ENCODE results near the gene CCER1. TPM values are rescaled to one million over a fixed set of nuclear protein-coding genes. Genes with fewer than 3 reads are reported as not detected.

CCER1 gene
- polyA plus RNA-seq, 4 donors, result not detected

DNA sequence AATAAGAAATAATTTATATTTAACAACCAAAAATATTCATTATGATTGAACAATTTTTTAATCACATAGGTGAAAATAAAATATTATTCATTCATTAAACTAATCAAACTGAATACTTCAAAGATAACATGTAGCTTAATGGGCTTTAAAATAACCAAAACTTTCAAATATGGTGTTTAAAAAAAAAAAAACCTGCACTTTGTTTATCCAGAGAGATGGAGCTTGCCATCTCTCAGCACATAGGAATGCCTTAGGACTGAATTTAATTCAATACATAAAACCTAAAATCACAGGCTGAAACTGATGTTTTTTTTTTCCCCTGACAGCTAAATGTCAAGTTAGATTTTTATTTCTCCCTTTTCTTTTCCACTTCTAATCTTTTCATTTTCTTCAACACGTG lies 14.4 kb upstream of the CCER1 start:
- DNase-seq (ENCODE audit: low read depth in 4 of 4, low spot score in 3 of 4), result no peak

DNA sequence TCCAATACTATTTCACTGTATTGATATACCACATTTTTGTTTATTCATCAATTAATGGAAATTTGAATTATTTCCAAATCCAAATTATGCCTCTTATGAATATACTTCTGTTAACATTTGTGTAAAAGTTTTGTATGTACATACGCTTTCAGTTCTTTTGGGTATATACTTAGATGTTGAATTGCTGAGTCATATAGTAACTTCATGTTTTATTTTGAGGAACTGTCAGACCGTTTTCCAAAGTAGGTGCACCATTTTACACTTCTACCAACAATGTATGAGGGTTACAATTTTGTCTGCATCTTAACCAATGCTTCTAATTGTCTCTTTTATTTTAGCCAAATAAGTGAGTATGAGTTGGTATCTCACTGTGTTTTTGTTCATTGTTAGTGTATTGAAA lies 10.2 kb upstream of the CCER1 start:
- DNase-seq (ENCODE audit: low read depth in 4 of 4, low spot score in 3 of 4), result no peak

DNA sequence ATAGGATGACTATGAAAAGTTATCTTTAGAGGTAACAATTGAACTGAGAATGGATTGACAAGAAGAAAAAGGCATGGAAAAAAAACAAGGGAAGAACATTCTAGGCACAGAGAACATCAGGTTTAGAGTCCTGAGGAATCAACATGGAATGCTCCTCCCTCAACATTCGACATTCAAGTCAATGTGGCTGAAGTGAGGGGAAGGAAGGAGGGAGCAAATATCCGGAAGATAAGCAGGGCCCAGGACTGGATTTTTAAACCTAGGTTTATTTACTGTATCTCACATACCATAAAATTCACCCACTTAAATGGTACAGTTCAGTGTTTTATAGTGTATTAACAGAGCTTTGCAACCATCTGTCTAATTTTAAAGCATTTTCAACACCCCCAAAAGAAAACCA lies 9.6 kb upstream of the CCER1 start:
- DNase-seq (ENCODE audit: low read depth in 4 of 4, low spot score in 3 of 4), result no peak

GRCh38 chr12:90963946-90964345 lies 9.0 kb upstream of the CCER1 start:
- no peak for DNase-seq (ENCODE audit: low read depth in 4 of 4, low spot score in 3 of 4)

DNA sequence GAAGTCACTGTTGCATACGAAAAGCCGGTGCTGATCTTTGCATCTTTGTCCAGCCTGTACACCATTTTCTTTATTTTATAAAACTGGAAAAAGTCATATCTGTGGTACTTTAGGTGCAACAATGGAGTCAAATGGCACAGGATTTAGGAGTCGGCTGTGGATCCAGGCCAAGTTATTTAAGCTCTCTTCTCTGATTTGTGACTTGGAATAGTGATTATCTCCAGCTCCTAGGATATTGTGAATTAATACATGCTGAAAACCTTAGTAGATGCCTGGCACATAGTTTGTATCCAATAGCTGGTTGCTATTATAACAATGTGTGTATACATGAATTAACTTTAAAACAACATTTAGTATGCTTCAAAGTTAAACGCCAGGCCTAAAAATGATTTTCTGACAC lies 6.2 kb upstream of the CCER1 start:
- DNase-seq (ENCODE audit: low read depth in 4 of 4, low spot score in 3 of 4), result no peak

- DNase-seq (ENCODE audit: low read depth in 4 of 4, low spot score in 3 of 4), result peak in 2 of 4 donors; percentile 25 to 31
Observed at GRCh38 chr12:90959538-90960139, 4.7 kb upstream of the CCER1 start.

GRCh38 chr12:90959032-90959431 lies 4.1 kb upstream of the CCER1 start:
- DNase-seq (ENCODE audit: low read depth in 4 of 4, low spot score in 3 of 4), result no peak

- no peak for DNase-seq (ENCODE audit: low read depth in 4 of 4, low spot score in 3 of 4)
Observed at GRCh38 chr12:90958347-90958746, 3.4 kb upstream of the CCER1 start.

GRCh38 chr12:90954428-90954827 lies 548 bp downstream of the CCER1 start:
- no peak for DNase-seq (ENCODE audit: low read depth in 4 of 4, low spot score in 3 of 4)

GRCh38 chr12:90953956-90954421 lies 987 bp downstream of the CCER1 start:
- DNase-seq (ENCODE audit: low read depth in 4 of 4, low spot score in 3 of 4), result no peak

DNA sequence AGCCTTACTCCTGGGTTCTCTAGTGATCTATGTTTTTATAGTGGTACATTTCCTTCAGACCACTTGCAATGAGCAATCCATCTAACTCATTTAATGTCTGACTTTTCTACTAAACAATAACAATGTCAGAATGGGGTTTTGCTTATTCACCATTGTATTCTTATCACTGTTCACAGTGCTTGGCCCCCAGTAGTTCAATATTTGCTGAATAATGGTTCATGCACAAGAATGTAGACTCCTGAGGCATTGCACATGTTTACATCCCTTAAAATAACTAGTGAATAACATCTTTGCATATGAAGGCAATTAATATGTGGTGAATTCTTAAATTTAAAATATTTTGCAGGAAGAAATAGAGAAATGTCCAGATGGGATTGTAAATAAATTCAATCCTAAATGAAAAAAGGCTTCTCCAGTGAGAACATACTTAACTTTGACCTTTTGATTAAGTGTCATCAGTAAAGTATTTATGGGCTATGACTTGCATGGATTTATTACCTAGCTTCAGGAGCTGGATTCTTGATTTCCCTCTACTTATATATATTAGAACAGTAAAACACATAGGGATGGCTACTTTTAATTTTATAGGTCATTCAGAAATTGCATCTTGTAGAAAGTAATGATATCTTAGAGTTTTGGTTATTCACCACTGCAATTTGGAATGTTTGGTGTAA lies 3.4 kb downstream of the CCER1 start:
- DNase-seq (ENCODE audit: low read depth in 4 of 4, low spot score in 3 of 4), result no peak

DNA sequence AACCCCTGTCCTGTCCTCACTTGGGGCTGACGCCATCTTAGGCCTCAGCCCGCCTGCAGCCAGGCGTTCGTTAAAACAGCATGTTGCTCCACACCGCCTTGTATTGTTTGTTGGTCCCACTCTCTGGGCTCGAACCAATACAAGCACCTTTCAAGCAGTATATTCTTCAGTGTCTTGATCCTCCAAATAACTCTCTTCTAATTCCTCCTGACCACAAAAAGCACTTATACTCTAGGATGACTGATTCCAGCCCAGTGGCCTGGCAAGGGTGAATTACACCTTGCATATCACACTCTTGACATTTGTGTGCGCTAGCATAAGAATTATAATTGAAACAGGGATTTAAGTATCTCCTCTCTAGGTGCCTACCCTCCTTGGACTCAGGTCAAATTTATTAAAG lies 7.1 kb downstream of the CCER1 start:
- no peak for DNase-seq (ENCODE audit: low read depth in 4 of 4, low spot score in 3 of 4)

DNA sequence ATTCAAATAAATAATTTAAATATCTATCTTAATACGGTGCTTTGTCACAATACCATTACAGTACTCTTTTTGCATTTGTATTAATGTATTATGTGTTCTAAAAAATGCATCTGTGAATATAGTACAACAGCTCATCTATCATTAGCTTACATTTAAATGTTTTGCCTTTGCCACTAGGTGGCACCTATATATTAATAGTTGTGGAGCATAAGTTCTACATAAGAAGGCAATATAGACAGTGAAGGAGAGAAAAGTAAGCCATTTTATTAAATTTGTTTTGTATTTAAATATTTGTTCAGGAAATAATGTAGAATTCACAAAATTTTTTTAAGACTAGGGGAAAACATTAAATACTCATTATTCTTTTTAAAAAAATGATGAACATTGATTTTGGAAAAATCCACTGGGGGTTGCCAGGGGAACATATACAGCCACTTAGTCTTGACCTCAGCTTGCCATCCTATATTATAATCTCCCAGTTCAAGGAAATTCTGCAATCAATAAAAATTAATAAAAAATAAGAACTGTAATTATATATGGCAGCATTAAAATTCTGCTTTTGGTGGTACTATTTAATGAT lies 9.8 kb downstream of the CCER1 start:
- DNase-seq (ENCODE audit: low read depth in 4 of 4, low spot score in 3 of 4), result no peak

GRCh38 chr12:90943255-90943654 lies 11.7 kb downstream of the CCER1 start:
- no peak for DNase-seq (ENCODE audit: low read depth in 4 of 4, low spot score in 3 of 4)

- no peak for DNase-seq (ENCODE audit: low read depth in 4 of 4, low spot score in 3 of 4)
Observed at GRCh38 chr12:90940872-90941499, 14.0 kb downstream of the CCER1 start.

DNA sequence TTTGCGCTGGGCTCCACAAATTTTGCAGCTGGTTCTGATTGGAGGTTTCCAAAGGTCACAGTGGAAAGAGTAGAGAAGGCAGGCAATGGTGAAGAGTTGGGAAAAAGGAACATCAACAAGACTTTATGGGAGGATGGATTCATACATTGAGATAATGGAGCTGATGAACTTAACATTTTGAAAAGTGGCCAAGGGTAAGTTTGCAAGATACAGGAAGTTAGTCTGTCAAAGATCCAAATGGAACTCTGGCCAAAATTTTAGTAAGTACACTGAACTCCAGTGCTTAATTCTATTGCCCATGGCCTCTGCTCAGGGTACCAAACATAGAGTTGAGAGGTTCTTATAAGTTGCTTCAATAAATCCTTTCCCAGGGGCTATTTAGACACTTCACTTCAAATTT lies 15.6 kb downstream of the CCER1 start:
- DNase-seq (ENCODE audit: low read depth in 4 of 4, low spot score in 3 of 4), result no peak

GRCh38 chr12:90938451-90938850 lies 16.5 kb downstream of the CCER1 start:
- DNase-seq (ENCODE audit: low read depth in 4 of 4, low spot score in 3 of 4), result no peak

DNA sequence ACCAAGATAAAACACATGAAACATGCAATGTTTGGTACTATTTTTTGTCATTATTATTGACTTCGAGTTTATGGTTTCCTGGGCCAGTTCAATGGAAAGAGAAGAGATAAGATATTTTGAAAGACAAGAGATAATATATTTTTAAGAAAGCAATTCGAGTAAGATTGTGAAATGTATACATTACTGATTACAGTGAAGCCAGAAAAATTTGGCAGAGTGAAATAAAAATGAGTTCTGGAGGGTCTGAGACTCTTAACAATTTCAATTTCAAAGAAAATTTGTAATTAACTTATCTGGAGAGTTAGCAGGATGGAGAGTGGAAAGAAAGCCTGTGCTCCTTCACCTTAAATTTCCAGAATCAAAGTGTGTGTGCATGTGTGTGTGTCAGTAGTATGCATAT lies 17.3 kb downstream of the CCER1 start:
- DNase-seq (ENCODE audit: low read depth in 4 of 4, low spot score in 3 of 4), result no peak

GRCh38 chr12:90936230-90937005 lies 18.6 kb downstream of the CCER1 start:
- no peak for DNase-seq (ENCODE audit: low read depth in 4 of 4, low spot score in 3 of 4)

DNA sequence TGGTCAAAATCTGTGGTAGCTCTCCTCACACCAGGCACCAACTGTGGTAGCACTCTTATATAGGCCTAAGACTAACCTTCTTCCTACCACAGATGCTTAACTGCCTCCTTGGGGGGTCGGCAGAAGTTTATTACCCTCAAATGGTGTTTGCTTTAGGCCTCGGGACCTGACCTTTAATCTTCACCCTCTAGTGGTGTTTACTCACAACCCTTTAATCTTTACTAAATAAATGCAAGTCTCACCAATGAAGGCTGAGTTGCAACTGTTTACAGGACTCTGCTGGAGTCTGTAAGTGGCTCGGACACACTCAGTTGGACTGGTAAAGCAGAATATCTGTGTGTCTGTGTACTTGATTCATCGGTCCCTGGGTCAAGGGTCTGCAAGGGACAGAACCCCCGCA lies 29.4 kb downstream of the CCER1 start:
- DNase-seq (ENCODE audit: low read depth in 4 of 4, low spot score in 3 of 4), result no peak

GRCh38 chr12:90924406-90924805 lies 30.6 kb downstream of the CCER1 start:
- DNase-seq (ENCODE audit: low read depth in 4 of 4, low spot score in 3 of 4), result no peak
